Left ventricle myocardium inferior (tissue), 1 donor: ENCODE measurements around the gene ARHGEF6. TPM values are rescaled to one million over a fixed set of nuclear protein-coding genes. Genes with fewer than 3 reads are reported as not detected.
"Not testable (repeated sequence)": the region's sequence is repeated elsewhere in the genome, so short reads cannot be mapped to it uniquely, and the experiment has no call there.

Source experiments
- DNase-seq: peaks from one replicate; pipeline ENCODE4 v3.0.0-alpha.2; 2020
- H3K27ac ChIP-seq: fragments of 200-600 bp; replicated peaks from 2 replicates; pipeline ENCODE4 v1.8.0; 2021
- H3K27me3 ChIP-seq: fragments of 200-600 bp; 2 replicates; pipeline ENCODE4 v1.8.0; 2021; ENCODE audit warnings: low read depth
- H3K36me3 ChIP-seq: fragments of 200-600 bp; 2 replicates; pipeline ENCODE4 v1.8.0; 2021
- H3K4me1 ChIP-seq: fragments of 200-600 bp; 2 replicates; pipeline ENCODE4 v1.8.0; 2021
- H3K4me3 ChIP-seq: fragments of 200-600 bp; 2 replicates; pipeline ENCODE4 v1.8.0; 2021; ENCODE audit warnings: mild to moderate bottlenecking, moderate library complexity
- H3K9me3 ChIP-seq: fragments of 200-600 bp; replicated peaks from 2 replicates; pipeline ENCODE4 v1.8.0; 2021
- CTCF ChIP-seq: fragments of 200-600 bp; IDR thresholded peaks from 2 replicates; pipeline ENCODE4 v1.8.0; 2021; ENCODE audit warnings: antibody characterized with exemption, mild to moderate bottlenecking, borderline replicate concordance
- intact Hi-C: fragments of 100-400 bp; cut with micrococcal nuclease; formaldehyde crosslinking; loops from one replicate; pipeline ENCODE4 v1.11.0; 2022
- total RNA-seq: library from RNA; stranded (reverse); fragmentation: NEBNext Ultra II Directional; extraction: Animal tissue kit (Norgen Biotek cat#: 25700); gene quantifications from one replicate; pipeline ENCODE4 v1.2.1, GENCODE V29; 2021
- donor health status: DM: no; HTN: yes; CAD: no; lungs with severe emphysema.

ARHGEF6 gene
- total RNA-seq, 1 donor from 2014 or later = 54.9 TPM

GRCh38 chrX:136797787-136798186 is 17.1 kb upstream of the ARHGEF6 start:
- intact Hi-C loops = no loop called here
- DNase-seq = no peak
- Histone ChIP-seq H3K27ac (no peak overlapping the region), H3K9me3 (no peaks in the 10 kb centered on the region), H3K27me3 (no peaks in the 10 kb centered on the region), H3K36me3 (no peaks in the 10 kb centered on the region), H3K4me3 (no peak overlapping the region), H3K4me1 (no peaks in the 10 kb centered on the region)
- no peak for TF ChIP-seq CTCF

- H3K36me3 ChIP-seq, DNase-seq, H3K27ac ChIP-seq, intact Hi-C loops, H3K4me1 ChIP-seq, H3K9me3 ChIP-seq, H3K27me3 ChIP-seq, H3K4me3 ChIP-seq: not testable (repeated sequence)
Measured at GRCh38 chrX:136795132-136795531, 14.4 kb upstream of the ARHGEF6 start.

GRCh38 chrX:136794660-136795059 is 13.9 kb upstream of the ARHGEF6 start:
- H3K4me3 ChIP-seq, H3K36me3 ChIP-seq, DNase-seq, H3K9me3 ChIP-seq, H3K4me1 ChIP-seq, H3K27me3 ChIP-seq, intact Hi-C loops, H3K27ac ChIP-seq: not testable (repeated sequence)

- Histone ChIP-seq H3K36me3 (no peaks in the 10 kb centered on the region), H3K4me1 (no peaks in the 10 kb centered on the region), H3K9me3 (no peaks in the 10 kb centered on the region), H3K27me3 (no peaks in the 10 kb centered on the region), H3K4me3 (no peak overlapping the region), H3K27ac (no peak overlapping the region)
- TF ChIP-seq CTCF = no peak
- no peak for DNase-seq
- intact Hi-C loops = no loop called here
Measured at GRCh38 chrX:136794080-136794479, 13.3 kb upstream of the ARHGEF6 start.

GRCh38 chrX:136789856-136790255 is 9.1 kb upstream of the ARHGEF6 start:
- Histone ChIP-seq H3K27ac (no peak overlapping the region), H3K4me1 (no peaks in the 10 kb centered on the region), H3K36me3 (no peaks in the 10 kb centered on the region), H3K4me3 (no peak overlapping the region), H3K9me3 (no peaks in the 10 kb centered on the region), H3K27me3 (no peaks in the 10 kb centered on the region)
- intact Hi-C loops = no loop called here
- no peak for DNase-seq
- TF ChIP-seq CTCF = no peak

GRCh38 chrX:136784231-136784630 is 3.5 kb upstream of the ARHGEF6 start:
- intact Hi-C loops = no loop called here

More at GRCh38 chrX:136784231-136784630, 3.5 kb upstream of the ARHGEF6 start:
- no peak for TF ChIP-seq CTCF
- Histone ChIP-seq H3K27ac (no peak overlapping the region), H3K4me1 (peaks cover 14% of the 10 kb centered on the region), H3K27me3 (no peaks in the 10 kb centered on the region), H3K9me3 (no peaks in the 10 kb centered on the region), H3K4me3 (no peak overlapping the region), H3K36me3 (no peaks in the 10 kb centered on the region)
- DNase-seq = no peak
